ENCODE data around the gene AKAP13.

The AKAP13 gene

DNA sequence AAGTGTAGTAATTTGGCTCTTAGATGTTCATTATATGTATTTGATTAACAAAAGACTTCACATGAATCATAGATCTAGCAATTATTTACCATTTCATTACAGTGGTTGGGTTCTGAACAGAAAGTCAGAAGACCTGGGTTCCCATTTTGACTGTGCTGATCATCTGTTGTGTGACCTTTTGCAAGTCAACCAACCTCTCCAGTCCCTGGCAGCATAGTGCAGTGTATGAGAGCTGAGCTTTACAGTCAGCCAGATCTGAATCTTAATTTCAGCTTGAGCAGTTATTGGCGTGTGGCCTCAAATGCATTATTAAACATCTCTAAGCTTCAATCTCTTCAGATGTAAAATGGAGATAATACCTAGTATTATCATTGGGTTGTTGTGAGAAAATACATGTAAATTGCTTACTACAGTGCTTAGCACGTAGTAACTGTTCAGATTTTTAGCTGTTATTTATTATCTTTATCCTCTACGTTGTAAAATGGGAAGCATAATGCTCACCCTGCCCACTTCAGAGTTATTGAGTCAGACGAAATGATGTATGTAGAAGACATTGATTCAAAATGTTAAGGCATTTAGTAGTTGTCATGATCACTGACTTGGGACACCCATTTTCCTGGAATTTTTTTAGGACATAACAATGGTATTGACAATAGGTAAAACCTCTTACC is 310.3 kb downstream of the AKAP13 start:
- no peak for TF ChIP-seq CTCF (IDR thresholded peaks at IDR 0.05; ENCODE audit: low read depth, low read length, missing control alignments)
- no peak for DNase-seq (ENCODE audit: low read depth)
- in situ Hi-C loops (cut with HindIII; ENCODE audit: low sequenced_read_pairs) = no loop called here
- H3K4me3 ChIP-seq (ENCODE audit: low read depth, low read length) = no peak overlapping the region

DNA sequence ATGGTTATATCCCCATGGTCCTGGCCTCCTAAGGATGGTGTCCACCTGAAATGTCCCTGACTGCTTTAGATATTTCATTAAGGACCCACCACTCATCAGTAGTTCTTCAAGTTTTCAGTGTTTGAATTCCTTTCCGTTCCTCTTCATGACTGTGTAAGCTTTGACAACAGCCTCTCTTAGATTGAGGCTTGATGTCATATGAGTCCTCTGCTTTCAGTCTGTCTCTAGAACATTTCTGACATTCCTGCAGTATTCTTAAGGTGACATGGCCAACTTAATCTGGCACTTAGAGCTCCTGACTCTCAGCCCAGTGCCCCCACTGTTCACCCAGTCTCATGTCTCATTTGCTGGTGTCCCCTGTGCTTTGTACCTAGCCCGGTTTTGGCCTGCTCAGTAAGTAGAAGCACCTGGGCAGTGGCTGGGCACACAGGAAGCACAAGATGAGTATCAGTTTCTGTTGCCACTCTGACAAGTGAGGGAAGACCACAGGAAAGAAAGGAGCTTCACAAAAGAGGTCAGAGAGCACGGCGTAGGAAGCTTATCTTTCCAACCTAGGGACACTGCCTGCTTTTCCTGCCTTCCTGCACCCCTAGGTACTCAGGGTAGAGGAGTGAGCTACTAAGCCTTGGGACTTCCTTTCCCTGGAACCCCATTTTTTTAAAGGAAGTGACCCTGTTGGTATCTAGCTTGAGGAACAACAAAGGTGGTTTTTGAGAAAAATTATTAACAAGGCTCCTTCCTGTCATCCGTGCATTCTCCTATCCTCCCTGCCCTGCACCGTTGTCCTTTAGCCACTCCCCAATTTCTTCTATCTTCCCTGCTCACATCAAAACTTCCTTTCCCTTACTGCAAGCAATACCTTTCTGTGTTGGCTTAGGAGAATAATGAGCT is 311.2 kb downstream of the AKAP13 start:
- H3K4me3 ChIP-seq (ENCODE audit: low read depth, low read length) = no peak overlapping the region
- no peak for DNase-seq (ENCODE audit: low read depth)

DNA sequence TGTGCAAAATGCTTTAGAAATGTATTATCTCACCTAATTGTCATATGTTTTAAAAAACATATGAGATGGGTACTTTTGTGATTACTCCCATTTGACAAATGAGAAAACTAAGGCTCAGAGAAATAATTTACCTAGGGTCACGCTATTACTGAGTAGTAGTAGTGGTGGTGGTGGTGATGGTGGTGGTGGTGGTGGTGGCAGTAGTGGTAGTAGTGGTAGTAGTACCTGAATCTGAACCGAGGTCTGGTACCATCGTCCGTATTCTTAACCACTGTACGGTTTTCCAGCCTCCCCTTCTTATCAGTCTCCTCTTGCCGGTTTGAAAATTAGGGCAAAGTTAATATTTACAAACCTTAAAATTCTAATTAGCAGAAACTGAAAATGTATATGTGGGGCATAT is 311.9 kb downstream of the AKAP13 start:
- TF ChIP-seq CTCF (IDR thresholded peaks at IDR 0.05; ENCODE audit: low read depth, low read length, missing control alignments) = no peak
- in situ Hi-C loops (cut with HindIII; ENCODE audit: low sequenced_read_pairs) = no loop called here
- DNase-seq (ENCODE audit: low read depth) = no peak
- no peak overlapping the region for H3K4me3 ChIP-seq (ENCODE audit: low read depth, low read length)

More for the DNA sequence above, 311.2 kb downstream of the AKAP13 start:
- in situ Hi-C loops (cut with HindIII; ENCODE audit: low sequenced_read_pairs) = no loop called here
- no peak for TF ChIP-seq CTCF (IDR thresholded peaks at IDR 0.05; ENCODE audit: low read depth, low read length, missing control alignments)

GRCh38 chr15:85692873-85693272 is 312.5 kb downstream of the AKAP13 start:
- H3K4me3 ChIP-seq (ENCODE audit: low read depth, low read length) = no peak overlapping the region
- no peak for DNase-seq (ENCODE audit: low read depth)
- in situ Hi-C loops (cut with HindIII; ENCODE audit: low sequenced_read_pairs) = no loop called here

DNA sequence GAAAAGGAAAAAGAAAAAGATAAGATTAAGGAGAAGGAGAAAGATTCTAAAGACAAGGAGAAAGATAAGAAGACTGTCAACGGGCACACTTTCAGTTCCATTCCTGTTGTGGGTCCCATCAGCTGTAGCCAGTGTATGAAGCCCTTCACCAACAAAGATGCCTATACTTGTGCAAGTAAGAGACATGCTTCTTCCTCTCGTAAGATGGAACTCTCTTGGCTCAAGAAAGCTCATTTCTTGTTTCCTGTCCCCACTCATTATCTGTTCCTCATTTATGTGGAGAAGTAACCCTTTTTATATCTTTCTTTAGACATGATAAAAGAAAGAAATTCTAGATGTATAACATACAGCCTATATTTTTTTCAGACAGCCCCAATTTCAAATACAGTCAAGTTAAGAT is 312.9 kb downstream of the AKAP13 start:
- no peak for TF ChIP-seq CTCF (IDR thresholded peaks at IDR 0.05; ENCODE audit: low read depth, low read length, missing control alignments)
- in situ Hi-C loops (cut with HindIII; ENCODE audit: low sequenced_read_pairs) = no loop called here
- no peak overlapping the region for H3K4me3 ChIP-seq (ENCODE audit: low read depth, low read length)
- DNase-seq (ENCODE audit: low read depth) = no peak

More at GRCh38 chr15:85692873-85693272, 312.5 kb downstream of the AKAP13 start:
- TF ChIP-seq CTCF (IDR thresholded peaks at IDR 0.05; ENCODE audit: low read depth, low read length, missing control alignments) = no peak

- no peak for TF ChIP-seq CTCF (IDR thresholded peaks at IDR 0.05; ENCODE audit: low read depth, low read length, missing control alignments)
- no peak overlapping the region for H3K4me3 ChIP-seq (ENCODE audit: low read depth, low read length)
- DNase-seq (ENCODE audit: low read depth) = no peak
- in situ Hi-C loops (cut with HindIII; ENCODE audit: low sequenced_read_pairs) = no loop called here
These were observed 313.7 kb downstream of the AKAP13 start for GRCh38 chr15:85694091-85694490.
